Central memory CD4-positive, alpha-beta T cell (primary cell): ENCODE measurements around the gene HOXD11.

ENCODE experiments used
- DNase-seq: peaks from one replicate; pipeline ENCODE4 v3.0.0; 2022
- total RNA-seq, 3 experiments: gene quantifications; one replicate each; lab custom pipeline; 2026; lab: John Stamatoyannopoulos, UW

The HOXD11 gene
- total RNA-seq, result 0 reads per million in 3 experiments

DNA sequence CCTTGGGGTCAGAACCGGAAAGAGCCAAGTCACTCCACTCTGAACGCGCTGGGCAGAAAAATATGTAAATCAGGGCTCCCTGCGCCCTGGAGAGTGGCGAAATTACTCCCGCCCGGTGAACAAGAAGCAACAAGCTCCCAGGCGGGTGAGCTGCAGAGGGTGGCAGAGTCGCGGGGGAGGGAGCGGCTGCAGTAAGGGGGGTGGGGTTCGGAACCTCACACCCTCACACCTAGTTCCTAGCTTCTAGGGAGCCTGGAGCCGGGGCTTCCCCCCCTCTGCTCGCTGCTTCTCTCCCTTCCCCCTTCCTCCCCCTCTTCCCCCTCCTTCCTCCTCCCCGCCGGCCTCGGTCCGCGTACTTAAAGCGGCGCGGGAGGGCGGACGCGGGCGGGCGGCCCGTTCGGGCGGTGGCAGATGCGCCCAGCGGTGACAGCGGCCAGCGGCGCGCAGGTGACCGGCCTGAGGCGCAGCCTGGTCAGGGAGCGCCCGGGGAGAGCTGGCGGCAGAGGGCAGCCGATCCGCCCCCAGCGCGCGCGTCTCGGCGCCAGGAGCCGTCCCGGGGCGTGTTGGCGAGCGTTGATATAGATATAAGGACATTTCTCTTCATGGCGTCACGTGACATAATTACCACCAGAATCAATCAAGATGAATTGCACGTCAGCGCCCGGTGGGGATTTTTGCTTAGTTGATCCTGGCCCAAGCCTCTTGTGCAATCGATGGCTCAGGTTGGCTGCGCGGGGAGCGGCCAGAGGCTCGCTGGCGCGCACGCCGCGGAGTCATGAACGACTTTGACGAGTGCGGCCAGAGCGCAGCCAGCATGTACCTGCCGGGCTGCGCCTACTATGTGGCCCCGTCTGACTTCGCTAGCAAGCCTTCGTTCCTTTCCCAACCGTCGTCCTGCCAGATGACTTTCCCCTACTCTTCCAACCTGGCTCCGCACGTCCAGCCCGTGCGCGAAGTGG lies at the start of gene HOXD11:
Gene HOXD11, plus strand, starts transcription at position 700 of the 959 bp plus-strand sequence. Its CDS starts 76 bp downstream, at position 776.
- no peak for DNase-seq

DNA sequence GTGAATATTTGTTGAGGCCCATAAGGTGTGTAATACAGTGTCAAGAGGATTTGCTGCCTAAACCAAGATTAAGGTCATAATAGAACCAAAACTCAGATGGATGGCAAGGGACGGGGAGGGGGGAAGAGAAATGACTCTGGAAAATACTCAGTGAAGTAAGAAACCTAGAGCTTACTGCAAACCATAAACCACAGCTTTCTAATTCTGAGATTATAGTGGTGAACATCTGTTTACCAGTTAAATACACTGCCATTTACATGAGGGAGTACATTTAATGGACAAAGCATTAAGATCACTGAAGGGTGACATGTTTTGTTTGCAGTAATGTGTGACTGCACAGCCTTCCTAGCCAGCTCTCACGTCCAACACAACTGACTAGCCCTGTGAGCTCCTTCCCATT lies 43.1 kb upstream of the HOXD11 start:
- DNase-seq, result no peak

DNA sequence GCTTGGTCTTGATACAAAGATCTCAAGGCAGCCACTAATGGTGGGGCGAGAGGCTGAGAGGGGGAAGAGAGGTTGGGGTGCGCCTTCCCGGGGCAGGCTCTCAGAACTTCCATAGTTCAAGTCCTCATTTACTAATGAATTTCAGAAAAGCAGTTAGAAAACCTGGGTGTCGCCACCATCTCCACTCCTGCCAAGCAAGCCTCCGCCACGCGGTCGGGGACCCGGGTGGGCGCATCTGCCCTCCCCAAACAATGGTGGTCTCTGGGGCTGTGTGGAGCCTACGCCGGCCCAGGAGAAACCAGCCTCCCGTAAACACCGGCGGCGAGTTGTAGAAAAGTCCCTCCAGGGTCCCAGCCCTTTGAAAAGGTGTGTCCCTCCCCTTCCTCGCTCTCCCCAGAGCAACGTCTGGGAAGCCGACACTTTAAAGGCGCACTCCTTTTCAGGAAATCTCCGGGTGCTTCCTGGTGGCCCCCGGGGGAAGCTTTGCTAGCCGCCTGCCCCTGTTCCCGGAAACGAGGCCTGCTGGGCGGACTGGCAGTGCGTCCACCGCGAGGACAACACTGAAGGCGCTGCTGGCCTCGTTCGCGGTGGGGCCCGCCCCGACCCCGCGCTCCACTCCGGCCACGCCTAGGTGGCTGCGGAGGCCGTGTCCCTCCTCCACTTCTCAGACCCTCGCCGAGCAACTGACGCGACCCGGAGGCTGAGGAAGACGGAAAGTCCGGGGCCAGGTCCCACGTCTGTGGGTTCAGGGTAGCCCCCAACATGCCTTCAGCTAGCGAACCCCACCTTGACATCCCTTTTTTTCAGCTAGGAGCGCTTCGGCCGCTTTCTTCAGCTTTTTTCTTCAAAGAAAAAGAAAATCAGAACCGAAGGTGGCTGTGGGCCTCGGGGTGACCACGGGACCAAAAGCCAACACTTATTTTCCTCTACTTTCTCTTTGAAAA lies 40.2 kb upstream of the HOXD11 start:
- no peak for DNase-seq

DNA sequence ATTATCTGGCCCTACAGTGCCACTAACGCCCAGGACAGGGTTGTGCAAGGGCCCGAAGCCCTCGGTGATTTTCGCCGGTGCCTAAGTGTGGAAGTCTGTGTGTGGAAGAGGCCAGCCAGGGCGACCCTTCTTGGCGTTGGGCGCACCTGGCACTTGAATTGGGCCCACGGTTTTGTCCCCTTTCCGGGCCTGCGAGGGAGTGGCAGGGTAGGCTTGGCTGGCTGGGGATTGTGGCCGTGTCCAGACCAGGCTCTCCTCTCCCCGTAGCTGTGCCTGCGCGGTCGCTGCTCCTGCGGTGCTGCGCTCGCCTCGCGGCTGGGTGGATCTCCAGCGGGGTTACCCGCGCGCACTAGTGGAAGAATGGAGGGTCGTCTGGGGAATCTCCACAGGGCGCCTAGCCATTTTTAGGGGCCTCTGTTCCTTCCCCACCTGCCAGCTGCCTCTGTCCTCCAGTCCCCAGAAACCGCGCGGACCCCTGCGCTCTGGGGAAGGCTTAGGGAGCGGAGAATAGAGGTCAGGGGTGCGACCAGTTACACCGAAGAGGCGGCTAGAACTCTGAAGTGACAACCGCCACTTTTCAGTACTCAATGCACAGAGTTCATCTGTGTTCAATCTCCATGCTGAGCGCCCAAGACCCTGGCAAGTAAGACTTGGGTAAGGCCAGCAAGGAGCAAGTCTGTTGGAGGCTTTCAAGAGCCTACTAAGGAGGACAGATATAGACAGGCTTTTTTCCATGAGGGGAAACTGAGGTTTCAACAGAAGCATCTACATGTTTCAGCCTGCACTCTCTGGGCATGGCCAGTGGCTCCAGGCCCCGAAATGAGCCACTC lies 39.3 kb upstream of the HOXD11 start:
- no peak for DNase-seq

DNA sequence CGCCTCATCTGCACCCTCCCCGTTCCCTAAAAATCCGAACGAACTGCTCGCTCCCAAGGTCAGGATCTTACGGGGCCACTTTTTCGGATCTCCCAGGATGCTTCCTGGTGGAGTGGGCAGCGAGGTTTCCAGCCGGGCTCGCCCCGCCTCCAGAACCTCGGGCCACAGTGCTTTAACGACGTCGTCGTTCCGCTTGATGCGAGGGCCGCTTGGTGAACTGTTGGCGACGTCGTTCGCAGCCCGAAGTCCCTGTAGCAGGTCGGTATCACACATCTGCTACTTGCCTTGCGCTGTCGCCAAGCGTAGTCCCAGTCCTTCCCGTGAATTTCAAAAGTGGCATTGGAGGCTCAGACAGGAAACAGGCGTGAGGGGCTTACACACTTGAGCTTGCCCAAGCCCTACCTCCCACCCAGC lies 38.7 kb upstream of the HOXD11 start:
- no peak for DNase-seq

DNA sequence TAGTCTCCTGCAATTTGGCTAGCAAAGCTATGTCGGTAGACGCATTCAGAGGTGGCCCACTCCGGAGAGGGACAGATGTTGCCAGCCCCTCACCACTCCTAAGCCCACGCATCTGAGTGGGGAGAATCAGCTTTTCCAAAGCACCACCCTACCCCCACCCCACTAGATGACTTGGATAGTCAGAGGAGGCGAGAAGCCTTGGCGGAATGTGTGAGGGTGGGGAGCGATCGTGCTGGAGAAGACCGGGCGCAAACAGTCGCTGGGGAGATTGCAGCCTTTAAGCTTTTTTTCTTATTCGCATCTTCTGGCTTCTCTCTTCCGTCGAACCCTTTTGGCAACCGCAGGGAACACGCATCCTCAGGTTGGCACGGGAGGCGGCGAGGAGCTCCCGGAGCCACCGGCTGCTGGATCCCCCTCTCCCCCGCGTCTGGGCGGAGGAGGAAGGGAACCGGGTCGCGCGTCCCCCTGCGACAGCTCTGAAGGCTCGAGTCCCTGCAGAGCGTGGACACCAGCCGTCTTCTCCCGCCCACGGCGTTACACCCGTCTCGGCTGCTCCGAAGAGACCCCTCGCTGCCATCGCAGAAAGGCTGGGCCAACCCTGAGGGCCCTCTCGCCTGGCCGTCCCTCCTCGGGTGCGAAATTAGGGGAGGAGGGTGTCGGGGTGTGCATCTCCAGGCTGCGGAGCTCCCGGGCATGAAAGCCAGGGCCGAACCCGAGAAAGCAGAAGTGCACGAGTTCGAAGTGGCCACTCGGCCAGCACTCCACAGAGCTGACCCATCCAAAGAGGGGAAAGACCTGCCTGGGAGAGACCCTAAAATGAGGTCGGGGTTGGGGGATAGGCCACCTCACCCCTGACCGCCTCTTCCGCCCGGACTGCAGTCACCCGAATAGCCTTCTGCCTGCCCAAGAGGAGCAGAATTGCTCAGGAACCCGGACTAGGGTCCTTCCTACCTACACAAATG lies 35.5 kb upstream of the HOXD11 start:
- no peak for DNase-seq

DNA sequence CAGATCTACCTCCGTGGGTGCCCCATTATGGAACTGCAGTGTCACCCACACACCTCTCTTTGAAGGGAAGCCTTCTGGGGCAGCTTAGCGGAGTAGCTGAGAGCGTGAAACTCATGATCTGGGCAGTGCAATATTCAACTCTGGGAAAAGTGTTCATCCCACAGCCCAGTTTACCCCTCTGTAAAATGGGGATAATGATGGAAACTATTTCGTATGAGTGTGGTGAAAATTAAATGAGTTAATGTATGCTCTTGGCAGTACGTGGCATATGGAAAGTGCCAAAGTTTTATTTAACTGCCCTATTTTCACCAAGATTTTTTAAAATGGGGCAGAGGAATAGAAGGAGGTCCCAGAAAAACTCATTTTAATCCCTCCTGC lies 34.8 kb upstream of the HOXD11 start:
- DNase-seq, result no peak

DNA sequence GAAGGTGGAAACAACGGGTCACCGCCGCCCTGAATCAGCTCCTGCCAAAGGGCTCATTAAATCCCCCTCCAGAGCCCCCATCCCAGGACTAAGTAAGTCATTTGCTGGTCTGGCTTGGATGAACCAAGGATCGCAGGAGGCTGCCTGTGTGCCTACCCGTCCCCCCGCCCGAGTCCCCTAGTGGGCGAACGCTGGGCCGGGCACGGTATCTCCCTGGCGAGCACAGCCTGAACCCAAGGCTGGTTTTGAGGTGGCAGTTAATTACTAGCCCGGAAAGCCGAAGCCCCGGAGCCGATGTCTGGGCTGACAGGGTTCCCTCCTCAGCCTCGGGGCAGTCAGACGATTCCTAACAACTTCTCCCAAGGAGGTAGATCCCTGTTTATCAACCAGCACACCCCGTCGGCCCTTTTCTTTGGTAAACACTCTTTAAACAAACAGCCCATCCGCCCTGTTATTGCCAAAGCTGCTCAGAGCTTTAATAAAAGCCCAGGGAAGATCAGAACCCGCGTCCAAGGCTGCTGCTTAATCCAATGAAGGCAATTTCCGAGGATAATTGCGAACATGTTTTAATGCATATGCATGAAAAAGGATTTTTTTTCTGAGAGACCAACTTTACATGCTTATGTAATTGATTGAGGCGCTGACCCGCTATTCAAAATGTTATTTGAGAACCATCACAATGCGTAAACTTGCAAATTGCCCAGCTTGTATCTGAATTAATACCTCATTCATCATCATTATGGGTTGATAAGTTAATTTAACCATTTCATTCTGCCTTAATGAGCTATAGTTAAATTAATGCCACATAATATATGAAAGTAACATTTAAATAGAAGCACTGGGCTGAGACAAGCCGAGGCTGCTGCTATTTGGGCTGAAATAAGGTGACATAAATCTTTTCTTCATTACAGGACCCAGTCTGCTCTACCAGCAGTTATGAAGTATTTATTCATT lies 33.9 kb upstream of the HOXD11 start:
- no peak for DNase-seq

DNA sequence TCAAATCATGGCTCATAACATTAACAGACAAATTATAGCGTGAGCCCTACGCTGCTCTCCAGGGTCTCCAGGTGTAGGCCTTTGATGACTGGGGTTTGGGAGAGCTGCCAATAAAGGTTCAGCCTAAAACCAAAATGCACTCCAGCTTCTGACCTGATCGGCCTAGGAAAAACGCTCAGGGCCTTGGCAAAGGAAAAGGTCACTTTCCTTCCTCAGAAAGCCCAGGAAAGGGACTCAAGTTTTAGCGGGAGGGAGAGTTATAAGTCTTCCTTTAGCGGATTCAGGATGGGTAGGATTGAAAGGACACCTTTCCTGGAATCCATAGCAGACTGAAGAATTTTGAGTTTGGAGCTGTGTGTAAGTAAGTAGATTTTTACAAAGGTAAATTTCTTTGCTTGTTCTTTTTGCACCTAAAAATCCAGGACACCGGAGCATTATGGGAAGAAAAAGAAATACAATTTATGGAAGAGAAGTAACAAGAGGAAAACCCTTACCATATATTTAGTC lies 32.1 kb upstream of the HOXD11 start:
- DNase-seq, result no peak

DNA sequence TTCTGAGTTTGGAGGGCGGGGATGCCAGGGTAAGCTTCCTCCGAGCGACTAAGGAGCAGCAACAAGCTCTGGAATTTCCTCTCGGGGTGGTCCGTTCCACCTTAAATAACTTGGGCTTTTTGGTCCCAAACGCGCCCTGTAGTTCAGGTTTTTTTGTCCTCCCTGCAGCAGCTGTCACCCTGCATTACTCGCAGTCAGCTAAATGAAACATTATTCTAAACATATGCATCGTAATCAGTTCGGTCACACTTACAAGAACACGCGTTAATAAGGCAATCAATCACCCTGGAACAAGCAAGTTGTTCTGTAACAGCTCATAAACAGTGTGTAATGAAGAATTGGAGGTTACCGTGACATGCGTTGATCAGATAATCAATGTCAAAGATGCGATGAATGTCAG lies 31.6 kb upstream of the HOXD11 start:
- DNase-seq, result no peak

DNA sequence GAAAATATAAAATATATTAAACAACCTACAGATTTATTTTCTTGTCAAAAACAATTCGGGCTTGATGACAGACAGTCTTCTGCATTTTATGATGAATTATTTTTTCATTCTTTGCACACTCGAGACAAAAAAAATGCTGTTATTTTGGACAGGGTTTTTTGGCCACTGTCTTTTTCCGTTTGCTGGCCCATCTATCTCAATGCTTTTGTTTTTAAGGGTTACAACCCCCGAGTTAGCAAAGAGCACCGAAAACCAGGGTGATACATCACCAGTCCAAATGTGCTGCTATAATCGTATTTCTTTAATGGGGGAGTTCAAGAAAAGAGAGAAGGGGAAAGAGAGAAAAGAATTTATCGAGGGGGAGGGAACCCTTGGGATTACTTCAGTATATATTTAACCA lies 31.0 kb upstream of the HOXD11 start:
- no peak for DNase-seq

DNA sequence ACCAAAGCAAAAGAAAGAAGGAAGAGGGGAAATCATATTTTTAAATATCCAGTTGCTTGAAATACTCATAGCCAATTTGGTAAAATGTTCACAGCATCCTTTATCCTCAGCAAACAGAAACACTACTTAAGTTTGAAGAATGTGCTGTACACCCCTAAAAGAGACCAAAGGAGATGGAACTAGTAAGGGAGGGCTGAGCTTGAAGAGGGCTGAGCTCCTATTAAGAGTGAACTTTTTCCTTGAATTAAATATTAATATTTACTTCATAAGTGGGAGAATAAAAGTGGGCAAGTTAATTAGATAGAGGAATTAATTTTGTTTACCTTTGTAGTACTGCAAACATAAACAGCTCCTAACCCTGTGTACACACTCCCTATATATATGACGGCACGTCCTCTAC lies 30.3 kb upstream of the HOXD11 start:
- no peak for DNase-seq

DNA sequence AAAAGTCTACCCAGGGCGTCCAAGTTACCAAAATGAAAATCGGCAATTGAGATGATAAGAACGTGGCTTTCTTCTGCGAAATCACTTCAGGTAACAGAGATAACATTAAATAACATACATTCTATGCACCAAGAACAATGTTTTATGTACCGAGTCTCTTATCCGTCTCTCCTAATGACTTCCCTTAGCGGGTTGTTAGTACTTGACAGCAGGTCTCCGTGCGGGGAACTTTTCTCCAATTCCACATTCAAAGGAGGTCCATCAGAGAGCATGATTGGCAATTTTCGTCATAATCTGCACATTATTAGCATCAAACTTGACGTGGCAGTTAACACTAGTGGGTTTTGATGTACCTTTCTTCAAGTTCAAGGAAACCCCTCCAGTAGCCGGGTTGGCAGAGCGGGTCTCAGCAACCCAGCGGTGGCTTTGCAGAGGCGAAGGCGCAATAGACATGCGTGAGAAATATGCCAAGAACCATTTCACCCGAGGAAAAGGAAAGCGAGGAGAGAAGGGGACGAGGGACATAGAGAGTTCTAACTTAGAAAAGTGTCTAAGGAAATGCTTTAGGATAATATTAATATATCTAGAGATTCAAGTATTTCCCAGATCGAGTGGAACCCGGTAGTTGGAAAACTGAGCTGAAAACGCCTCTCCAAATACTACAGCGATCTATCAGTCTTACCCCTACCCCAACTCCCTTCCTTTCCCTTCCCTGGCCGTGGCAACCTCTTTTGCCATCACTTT lies 28.4 kb upstream of the HOXD11 start:
- DNase-seq, result no peak

DNA sequence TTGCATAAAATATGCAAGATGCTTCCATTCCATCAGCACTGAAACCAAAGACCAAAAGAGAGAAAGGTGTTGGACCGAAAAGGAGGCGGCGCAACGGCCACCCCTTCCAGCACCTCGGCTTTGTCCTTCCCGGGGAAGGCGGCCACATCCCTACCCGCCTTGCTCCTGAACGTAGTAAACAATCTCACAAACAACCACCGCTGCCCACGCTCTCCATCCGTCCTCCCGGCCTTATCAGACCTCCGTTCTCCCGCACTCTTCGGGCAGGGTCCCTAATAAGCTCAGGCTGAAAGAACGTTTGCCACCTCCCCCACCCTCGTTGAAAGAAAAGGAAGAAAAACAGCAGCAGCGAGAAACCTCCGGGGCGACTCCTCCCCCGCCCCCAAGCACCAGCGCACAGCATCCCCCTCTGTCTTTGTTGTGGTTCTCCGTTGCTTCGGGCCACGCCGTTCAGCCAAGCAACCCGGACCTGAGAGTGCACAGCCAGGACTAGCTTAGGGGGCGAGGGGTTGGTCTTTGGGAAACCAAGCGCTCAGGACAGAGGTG lies 27.7 kb upstream of the HOXD11 start:
- DNase-seq, result no peak

DNA sequence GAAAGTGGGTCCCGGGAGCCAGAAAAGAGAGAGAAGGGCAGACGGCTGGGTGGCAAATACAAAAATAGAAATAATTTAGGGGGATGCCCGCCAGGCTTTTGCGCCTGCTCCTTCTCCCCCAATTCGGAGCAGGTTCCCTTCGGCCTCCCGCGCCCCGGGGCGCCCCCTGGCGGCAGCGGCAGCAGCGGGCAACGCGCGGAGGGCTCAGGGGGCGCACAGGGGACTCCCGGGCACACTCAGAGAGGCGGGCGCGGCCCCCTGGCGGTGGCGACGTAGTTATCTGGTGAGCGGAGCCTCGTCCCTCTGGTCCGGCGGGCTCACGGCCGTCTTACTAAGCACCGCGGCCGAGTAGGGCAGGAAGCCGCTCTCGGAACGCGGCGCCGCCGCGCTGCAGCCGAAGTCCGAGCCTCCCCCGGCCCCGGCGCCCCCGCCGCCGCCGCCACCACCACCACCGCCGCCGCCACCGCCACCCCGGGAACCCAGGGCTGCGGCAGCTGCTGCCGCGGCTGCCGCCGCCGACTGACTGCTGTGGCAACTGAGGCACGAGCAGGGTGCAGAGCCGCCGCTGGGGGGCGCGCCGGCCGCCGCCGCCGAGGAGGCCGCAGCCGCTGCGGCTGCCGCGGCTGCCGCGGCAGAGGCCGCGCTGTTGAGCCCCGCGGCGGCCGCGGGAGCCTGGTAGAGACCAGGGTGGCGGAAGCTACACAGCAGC lies 27.1 kb upstream of the HOXD11 start:
- no peak for DNase-seq

DNA sequence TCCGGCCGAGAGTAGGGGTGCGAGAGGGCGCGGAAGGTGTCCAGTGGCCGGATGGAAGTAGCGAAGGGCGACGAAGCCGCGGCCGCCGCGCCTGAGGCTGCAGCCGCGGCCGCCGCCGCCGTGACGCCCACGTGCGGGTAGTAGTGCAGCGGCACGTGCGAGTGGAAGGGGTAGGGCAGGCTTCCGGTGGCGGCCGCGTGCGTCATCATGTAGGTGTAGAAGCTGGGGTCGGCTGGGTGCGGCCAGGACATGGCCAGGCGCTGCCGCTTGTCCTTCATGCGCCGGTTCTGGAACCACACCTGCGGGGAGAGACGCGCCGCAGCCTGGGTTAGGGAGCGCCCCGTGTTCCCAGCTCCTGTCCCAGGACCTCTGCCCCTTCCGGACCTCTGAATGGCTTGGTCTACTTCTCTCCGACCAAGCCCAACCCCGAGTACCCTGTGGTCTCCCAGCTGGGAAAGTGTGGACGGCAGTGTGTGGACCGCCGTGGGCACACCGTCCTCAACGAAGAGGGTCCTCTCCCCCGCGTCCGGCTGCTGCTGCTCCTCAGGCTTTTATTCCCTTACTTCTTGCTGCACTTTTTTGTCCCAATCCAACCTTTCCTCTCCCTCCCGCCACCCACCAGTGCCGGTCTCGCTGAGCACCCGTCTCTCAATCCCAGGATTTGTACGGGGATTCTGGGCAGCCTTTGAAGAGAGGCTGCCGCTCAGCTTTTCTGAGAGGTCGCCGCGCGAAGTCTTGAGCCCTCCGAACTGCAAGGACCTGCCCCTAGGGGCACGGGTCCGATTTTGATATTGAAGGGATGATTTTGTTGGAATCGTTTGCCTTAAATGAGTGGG lies 26.3 kb upstream of the HOXD11 start:
- no peak for DNase-seq

DNA sequence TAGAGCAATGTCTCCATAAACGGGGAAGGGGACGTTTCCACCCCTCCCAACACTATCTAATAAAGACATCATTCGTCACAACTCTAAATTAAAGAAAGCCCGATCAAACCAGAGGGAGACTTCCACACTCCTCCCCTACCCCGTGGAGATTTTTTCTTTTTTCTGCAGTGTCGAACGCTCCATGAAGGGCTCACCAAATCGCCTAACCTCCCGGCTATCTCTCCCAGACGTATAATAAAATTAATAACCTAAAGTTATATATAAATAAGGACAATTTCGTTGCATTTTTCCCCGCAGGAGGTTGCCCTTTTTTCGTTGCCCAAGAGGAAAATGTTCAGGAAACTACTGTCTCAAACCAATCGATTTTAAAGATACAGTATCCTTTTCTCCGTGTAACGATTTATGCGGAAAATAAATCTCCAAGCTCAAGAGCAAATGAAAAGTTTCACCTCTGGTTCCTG lies 25.7 kb upstream of the HOXD11 start:
- no peak for DNase-seq
